Epithelial cell of prostate (primary cell): ENCODE results near the gene DNMT3A.

Experiments used
- DNase-seq: peaks from one replicate; pipeline ENCODE4 v3.0.0-alpha.2; 2011; ENCODE audit warnings: low read depth, low spot score
- H3K27ac ChIP-seq: fragments of 450-650 bp; 2 replicates; pipeline ENCODE4 v1.5.1; 2017; ENCODE audit warnings: mild to moderate bottlenecking

Gene DNMT3A

GRCh38 chr2:25373269-25373981, 31.7 kb upstream of the DNMT3A start:
- DNase-seq: no peak
- H3K27ac ChIP-seq: peak overlapping the region; percentile 5

GRCh38 chr2:25372405-25373268, 30.9 kb upstream of the DNMT3A start:
- no peak for DNase-seq
- peak overlapping the region; percentile 5 for H3K27ac ChIP-seq

- H3K27ac ChIP-seq: no peak overlapping the region
- no peak for DNase-seq
These were observed 29.8 kb upstream of the DNMT3A start for GRCh38 chr2:25371253-25372241.

- no peak overlapping the region for H3K27ac ChIP-seq
- DNase-seq: no peak
These were observed 28.2 kb upstream of the DNMT3A start for GRCh38 chr2:25369876-25370275.

GRCh38 chr2:25369439-25369838, 27.7 kb upstream of the DNMT3A start:
- H3K27ac ChIP-seq: no peak overlapping the region
- DNase-seq: no peak

GRCh38 chr2:25368660-25369059, 26.9 kb upstream of the DNMT3A start:
- H3K27ac ChIP-seq: no peak overlapping the region
- no peak for DNase-seq

- H3K27ac ChIP-seq: no peak overlapping the region
- DNase-seq: no peak
These were observed 25.6 kb upstream of the DNMT3A start for GRCh38 chr2:25367296-25367695.

GRCh38 chr2:25366629-25367028, 24.9 kb upstream of the DNMT3A start:
- DNase-seq: no peak
- H3K27ac ChIP-seq: no peak overlapping the region

- no peak for DNase-seq
- peak overlapping the region; percentile 52 for H3K27ac ChIP-seq
These were observed 23.5 kb upstream of the DNMT3A start for GRCh38 chr2:25365241-25365640.

- no peak for DNase-seq
- no peak overlapping the region for H3K27ac ChIP-seq
These were observed 22.0 kb upstream of the DNMT3A start for GRCh38 chr2:25363733-25364132.

- DNase-seq: no peak
- peak overlapping the region; percentile 17 for H3K27ac ChIP-seq
These were observed 20.9 kb upstream of the DNMT3A start for GRCh38 chr2:25362434-25363145.

- H3K27ac ChIP-seq: peak overlapping the region; percentile 17
- peak; percentile 43 for DNase-seq
These were observed 20.3 kb upstream of the DNMT3A start for GRCh38 chr2:25362049-25362433.

GRCh38 chr2:25361261-25362048, 19.7 kb upstream of the DNMT3A start:
- no peak overlapping the region for H3K27ac ChIP-seq
- DNase-seq: no peak

- no peak for DNase-seq
- H3K27ac ChIP-seq: no peak overlapping the region
These were observed 17.1 kb upstream of the DNMT3A start for GRCh38 chr2:25358836-25359235.

- DNase-seq: no peak
- no peak overlapping the region for H3K27ac ChIP-seq
These were observed 16.6 kb upstream of the DNMT3A start for GRCh38 chr2:25358249-25358815.

GRCh38 chr2:25356088-25356487, 14.4 kb upstream of the DNMT3A start:
- H3K27ac ChIP-seq: no peak overlapping the region
- no peak for DNase-seq

GRCh38 chr2:25355270-25355669, 13.5 kb upstream of the DNMT3A start:
- no peak overlapping the region for H3K27ac ChIP-seq
- no peak for DNase-seq

- H3K27ac ChIP-seq: no peak overlapping the region
- DNase-seq: no peak
These were observed 12.4 kb upstream of the DNMT3A start for GRCh38 chr2:25354116-25354515.

- DNase-seq: no peak
- no peak overlapping the region for H3K27ac ChIP-seq
These were observed 7.7 kb upstream of the DNMT3A start for GRCh38 chr2:25349397-25349796.
